Esophagus squamous epithelium (tissue), 5 donors: ENCODE results near the gene RETN. TPM values are rescaled to one million over a fixed set of nuclear protein-coding genes. Genes with fewer than 3 reads are reported as not detected.

ENCODE experiments used
- DNase-seq: peaks from one replicate; lab custom pipeline; 2025; lab: John Stamatoyannopoulos, UW
- H3K27ac ChIP-seq, 4 donors: fragments of 200-600 bp; sonication (generic); one replicate each; pipeline ENCODE4 v1.5.1; 2016 to 2019; ENCODE audit warnings: mild to moderate bottlenecking in 1 of 4
- H3K27me3 ChIP-seq, 4 donors: fragments of 200-600 bp; sonication (generic); 1 replicate in 3 of 4; 2 replicates in 1 of 4; pipeline versions ENCODE4 v1.5.1 to v1.6.0; 2017 to 2021; ENCODE audit warnings: antibody characterized with exemption in 1 of 4
- H3K36me3 ChIP-seq, 3 donors: fragments of 200-600 bp; sonication (generic); one replicate each; pipeline ENCODE4 v1.5.1; 2016 to 2019
- H3K4me1 ChIP-seq, 3 donors: fragments of 200-600 bp; sonication (generic); one replicate each; pipeline ENCODE4 v1.5.1; 2017 to 2019
- H3K4me3 ChIP-seq, 4 donors: fragments of 200-600 bp; sonication (generic); 1 replicate in 3 of 4; 2 replicates in 1 of 4; pipeline ENCODE4 v1.5.1; 2016 to 2019; ENCODE audit warnings: mild to moderate bottlenecking in 2 of 4, moderate library complexity in 1 of 4
- H3K9me3 ChIP-seq, 3 donors: fragments of 200-600 bp; sonication (generic); one replicate each; pipeline ENCODE4 v1.5.1; 2016 to 2019
- CTCF ChIP-seq, 6 experiments: fragments of 450-650 bp in 4 of 6; fragments of 200-600 bp in 2 of 6; sonication (generic) in 2 of 6; IDR thresholded peaks; one replicate each; pipeline ENCODE4 v1.5.1; 2016 to 2019; ENCODE audit warnings: antibody characterized with exemption in 6 of 6, mild to moderate bottlenecking in 4 of 6, moderate library complexity in 4 of 6
- POLR2A ChIP-seq, 4 donors: fragments of 450-650 bp; IDR thresholded peaks; one replicate each; pipeline ENCODE4 v1.6.1; 2017; ENCODE audit warnings: antibody characterized with exemption in 4 of 4, mild to moderate bottlenecking in 4 of 4, moderate library complexity in 3 of 4
- WGBS, 2 donors: methylation state at CpG; one replicate each; pipeline ENCODE4 v1.1.5; 2018; 5-methylcytosine and 5-hydroxymethylcytosine counted together
- intact Hi-C: fragments of 100-400 bp; cut with DNase I; formaldehyde crosslinking; loops from one replicate; pipeline ENCODE4 v1.15.0; 2022
- total RNA-seq, 4 donors: library from RNA; depleted of rRNA; stranded (reverse); fragments of >200 nt; gene quantifications; one replicate each; pipeline ENCODE4 v1.1.0, GENCODE V29; 2016
- donor health status: DM: yes; HTN: yes; CAD: no.

RETN gene
- total RNA-seq, 4 donors from 2014 or later: 28.1 TPM; not detected in 3

GRCh38 chr19:7682175-7682855 is 13.5 kb downstream of the RETN start:
- 84 to 87% methylated on average over 22 to 38 of the region's 74 CpGs for WGBS, 2 donors
- no peak for TF ChIP-seq POLR2A (IDR thresholded peaks at IDR 0.05)
- DNase-seq: no peak
- H3K27ac ChIP-seq: peak overlapping the region; percentile 93 to 96 (median 95)
- no peaks in the 10 kb centered on the region for H3K9me3 ChIP-seq
- peaks cover 9 to 36% (median 10%) of the 10 kb centered on the region in 3 donors for H3K4me1 ChIP-seq
- H3K27me3 ChIP-seq: peaks cover 0 to 28% (median 0%) of the 10 kb centered on the region in 4 donors
- H3K4me3 ChIP-seq: peak overlapping the region in 3 of 4 donors; percentile 84 to 99 (median 95)
- intact Hi-C loops: loop anchor here (10.0 kb wide), 1 partner anchor 112 kb away; no protein-coding TSS in a partner anchor
- H3K36me3 ChIP-seq: peaks cover 5 to 36% (median 10%) of the 10 kb centered on the region in 3 donors

DNA sequence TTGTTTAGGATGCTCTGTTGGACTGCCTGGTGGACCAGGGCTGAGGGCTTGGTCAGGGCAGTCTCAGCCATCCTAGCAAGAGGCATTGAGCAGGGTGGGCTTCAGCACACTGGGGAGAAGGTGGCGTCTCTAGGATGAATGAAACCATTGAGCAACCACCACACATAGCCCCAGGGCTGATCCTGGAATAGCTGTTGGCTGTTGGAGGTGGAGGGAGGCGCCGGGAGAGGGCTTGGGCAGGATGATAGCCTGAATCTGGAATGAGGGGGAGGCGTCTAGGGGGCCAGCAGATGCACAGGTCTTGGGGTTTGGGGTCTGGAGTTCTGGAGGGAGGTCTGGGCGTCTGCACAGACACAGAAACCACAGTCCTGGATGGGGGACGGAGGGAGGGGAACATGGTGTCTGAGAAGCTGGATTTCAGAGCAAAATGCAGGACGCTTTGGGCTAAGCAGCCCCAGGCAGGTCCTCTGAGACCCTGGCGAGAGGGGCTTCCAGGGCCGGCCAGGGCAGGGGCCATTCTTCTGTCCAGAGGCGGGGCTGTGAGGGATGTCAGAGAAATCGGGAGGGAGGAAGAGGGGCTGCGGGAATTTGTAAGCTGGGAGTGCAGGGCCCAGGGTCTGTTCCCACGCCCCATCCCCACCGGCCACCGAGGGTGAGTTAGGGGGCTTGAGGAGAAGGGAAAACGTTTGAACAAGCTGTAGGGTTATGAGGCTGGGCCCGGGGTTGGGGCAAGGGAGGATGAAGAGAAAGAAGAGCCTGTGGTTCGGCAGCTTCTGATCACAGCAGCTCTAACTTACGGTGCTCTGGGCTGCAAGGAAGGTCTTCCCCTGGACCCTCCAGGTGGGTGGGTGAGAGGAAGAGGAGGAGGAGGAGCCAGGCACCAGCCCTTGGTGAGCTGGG is 16.9 kb downstream of the RETN start:
- Histone ChIP-seq H3K4me3 (no peak overlapping the region), H3K27ac (no peak overlapping the region), H3K4me1 (peaks cover 4 to 17% (median 6%) of the 10 kb centered on the region in 3 donors), H3K9me3 (no peaks in the 10 kb centered on the region), H3K36me3 (peaks cover 5 to 36% (median 10%) of the 10 kb centered on the region in 3 donors), H3K27me3 (peaks cover 0 to 23% (median 0%) of the 10 kb centered on the region in 4 donors)
- DNase-seq: no peak
- WGBS, 2 donors: 42 to 53% methylated on average over 14 to 17 of the region's 19 CpGs
- no peak for TF ChIP-seq POLR2A (IDR thresholded peaks at IDR 0.05)
- no peak for TF ChIP-seq CTCF (IDR thresholded peaks at IDR 0.05)
- intact Hi-C loops: loop anchor here (10.0 kb wide), 1 partner anchor 109 kb away; no protein-coding TSS in a partner anchor

GRCh38 chr19:7687177-7687576 is 18.3 kb downstream of the RETN start:
- no peak for DNase-seq
- Histone ChIP-seq H3K9me3 (no peaks in the 10 kb centered on the region), H3K36me3 (peaks cover 5 to 34% (median 10%) of the 10 kb centered on the region in 3 donors), H3K4me3 (no peak overlapping the region), H3K27ac (no peak overlapping the region), H3K4me1 (peaks cover 0 to 6% (median 2%) of the 10 kb centered on the region in 3 donors), H3K27me3 (peaks cover 0 to 27% (median 0%) of the 10 kb centered on the region in 4 donors)
- intact Hi-C loops: loop anchor here (10.0 kb wide), 1 partner anchor 108 kb away; no protein-coding TSS in a partner anchor
- TF ChIP-seq CTCF (IDR thresholded peaks at IDR 0.05): no peak
- TF ChIP-seq POLR2A (IDR thresholded peaks at IDR 0.05): no peak
- 86 to 88% methylated on average over 7 to 10 of the region's 12 CpGs for WGBS, 2 donors

DNA sequence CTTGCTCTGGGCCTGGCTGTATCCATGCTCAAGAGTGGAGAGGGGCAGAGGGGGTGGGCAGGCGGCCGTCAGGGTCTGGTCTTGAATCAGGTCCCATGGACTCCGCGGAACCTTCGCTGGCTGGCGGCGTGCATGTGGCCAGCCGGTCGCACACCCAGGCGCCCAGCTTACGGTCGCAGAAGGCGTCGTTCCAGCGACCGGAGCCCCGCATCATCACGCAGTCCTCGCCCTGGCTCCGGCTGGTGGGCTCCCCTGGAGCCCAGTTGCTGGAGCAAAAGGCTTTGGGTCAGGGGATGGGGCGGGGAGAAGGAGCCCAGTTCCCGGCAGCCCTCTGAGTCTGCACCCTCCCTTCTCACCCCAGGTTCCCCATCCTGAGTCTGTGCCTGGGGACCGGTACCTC is 20.3 kb downstream of the RETN start:
- TF ChIP-seq CTCF (IDR thresholded peaks at IDR 0.05) (no peak), POLR2A (IDR thresholded peaks at IDR 0.05) (no peak)
- intact Hi-C loops: loop anchor here (10.0 kb wide), 1 partner anchor 106 kb away; no protein-coding TSS in a partner anchor
- no peaks in the 10 kb centered on the region for H3K9me3 ChIP-seq
- H3K4me1 ChIP-seq: no peaks in the 10 kb centered on the region
- H3K27me3 ChIP-seq: peaks cover 0 to 27% (median 0%) of the 10 kb centered on the region in 4 donors
- H3K27ac ChIP-seq: no peak overlapping the region
- no peak overlapping the region for H3K4me3 ChIP-seq
- 45 to 51% methylated on average over 3 to 15 of the region's 23 CpGs for WGBS, 2 donors
- peaks cover 0 to 14% (median 0%) of the 10 kb centered on the region in 3 donors for H3K36me3 ChIP-seq
- no peak for DNase-seq

- DNase-seq: no peak
- intact Hi-C loops: no loop called here
- H3K4me3 ChIP-seq: no peak overlapping the region
- no peaks in the 10 kb centered on the region for H3K9me3 ChIP-seq
- no peaks in the 10 kb centered on the region for H3K36me3 ChIP-seq
- TF ChIP-seq POLR2A (IDR thresholded peaks at IDR 0.05): no peak
- no peak for TF ChIP-seq CTCF (IDR thresholded peaks at IDR 0.05)
- no peak overlapping the region for H3K27ac ChIP-seq
- H3K4me1 ChIP-seq: no peaks in the 10 kb centered on the region
- WGBS, 2 donors: 83 to 87% methylated on average over 8 of the region's 8 CpGs
- H3K27me3 ChIP-seq: peaks cover 0 to 33% (median 0%) of the 10 kb centered on the region in 4 donors
Observed at GRCh38 chr19:7690779-7691258, 22.0 kb downstream of the RETN start.
